ENCODE results near the gene SLC26A3.
"Not testable (repeated sequence)": the region's sequence is repeated elsewhere in the genome, so short reads cannot be mapped to it uniquely, and the experiment has no call there.

SLC26A3 gene

DNA sequence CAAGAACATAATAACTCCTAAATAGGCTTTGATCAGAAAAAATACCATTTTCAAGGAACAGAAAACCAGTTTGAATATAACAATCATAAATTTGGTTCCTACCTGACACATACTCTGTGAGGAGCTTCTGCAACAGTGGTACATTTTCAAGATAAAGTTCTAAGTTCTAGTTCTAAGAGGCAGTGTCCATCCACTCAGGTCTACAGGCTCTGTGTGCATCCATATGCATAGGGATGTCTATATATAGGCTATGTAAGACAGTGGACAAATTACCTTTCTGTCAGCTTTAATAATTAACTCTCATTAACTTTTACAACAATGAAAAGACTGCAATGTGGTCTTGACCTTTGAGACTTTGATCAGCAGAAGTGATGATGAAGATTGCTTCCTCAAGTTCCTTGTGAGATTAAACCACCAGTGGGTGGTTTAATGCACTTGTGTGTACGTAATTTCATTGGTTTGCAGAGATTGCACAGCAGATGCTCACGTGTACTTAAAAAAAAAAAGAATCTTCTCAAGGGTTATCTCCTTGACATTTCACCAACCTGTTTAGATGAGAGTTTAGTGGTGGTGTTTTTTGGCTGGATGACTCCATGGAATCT lies at the start of gene SLC26A3:
TSS of gene SLC26A3 (minus strand) at position 215 of the 602 bp plus-strand sequence. CDS start 8,714 bp downstream, outside the sequence.
- DNase-seq (ENCODE audit: low spot score): no peak
- TF ChIP-seq, protein P1, sequence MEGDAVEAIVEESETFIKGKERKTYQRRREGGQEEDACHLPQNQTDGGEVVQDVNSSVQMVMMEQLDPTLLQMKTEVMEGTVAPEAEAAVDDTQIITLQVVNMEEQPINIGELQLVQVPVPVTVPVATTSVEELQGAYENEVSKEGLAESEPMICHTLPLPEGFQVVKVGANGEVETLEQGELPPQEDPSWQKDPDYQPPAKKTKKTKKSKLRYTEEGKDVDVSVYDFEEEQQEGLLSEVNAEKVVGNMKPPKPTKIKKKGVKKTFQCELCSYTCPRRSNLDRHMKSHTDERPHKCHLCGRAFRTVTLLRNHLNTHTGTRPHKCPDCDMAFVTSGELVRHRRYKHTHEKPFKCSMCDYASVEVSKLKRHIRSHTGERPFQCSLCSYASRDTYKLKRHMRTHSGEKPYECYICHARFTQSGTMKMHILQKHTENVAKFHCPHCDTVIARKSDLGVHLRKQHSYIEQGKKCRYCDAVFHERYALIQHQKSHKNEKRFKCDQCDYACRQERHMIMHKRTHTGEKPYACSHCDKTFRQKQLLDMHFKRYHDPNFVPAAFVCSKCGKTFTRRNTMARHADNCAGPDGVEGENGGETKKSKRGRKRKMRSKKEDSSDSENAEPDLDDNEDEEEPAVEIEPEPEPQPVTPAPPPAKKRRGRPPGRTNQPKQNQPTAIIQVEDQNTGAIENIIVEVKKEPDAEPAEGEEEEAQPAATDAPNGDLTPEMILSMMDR (IDR thresholded peaks at IDR 0.05; ENCODE audit: borderline replicate concordance, control extremely low read depth, extremely low read depth, insufficient read depth, missing control alignments): no peak
- in situ Hi-C loops (cut with MboI; ENCODE audit: low sequenced_read_pairs, unreplicated experiment): no loop called here

DNA sequence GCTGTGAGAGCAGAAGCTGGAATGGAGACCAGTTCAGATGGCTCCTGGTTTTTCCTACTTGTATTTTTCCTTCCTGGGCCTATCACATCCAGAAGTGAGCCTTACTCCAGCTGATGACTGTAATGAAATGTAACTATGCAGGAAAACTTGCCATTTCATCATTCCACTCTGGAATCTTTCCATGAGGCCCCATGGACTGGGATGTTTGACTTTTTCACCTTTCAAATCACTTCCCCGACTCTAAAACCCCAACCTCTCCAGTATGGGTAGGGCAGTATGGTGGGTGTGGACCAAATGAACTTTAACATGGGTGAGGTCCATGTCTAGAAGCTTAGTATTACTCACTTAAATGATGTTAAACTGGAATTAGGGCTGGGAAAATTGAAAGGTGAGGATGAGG lies 47.6 kb upstream of the SLC26A3 start:
- TF ChIP-seq, protein P1 (IDR thresholded peaks at IDR 0.05; ENCODE audit: borderline replicate concordance, control extremely low read depth, extremely low read depth, insufficient read depth, missing control alignments): no peak
- in situ Hi-C loops (cut with MboI; ENCODE audit: low sequenced_read_pairs, unreplicated experiment): no loop called here
- no peak for DNase-seq (ENCODE audit: low spot score)

DNA sequence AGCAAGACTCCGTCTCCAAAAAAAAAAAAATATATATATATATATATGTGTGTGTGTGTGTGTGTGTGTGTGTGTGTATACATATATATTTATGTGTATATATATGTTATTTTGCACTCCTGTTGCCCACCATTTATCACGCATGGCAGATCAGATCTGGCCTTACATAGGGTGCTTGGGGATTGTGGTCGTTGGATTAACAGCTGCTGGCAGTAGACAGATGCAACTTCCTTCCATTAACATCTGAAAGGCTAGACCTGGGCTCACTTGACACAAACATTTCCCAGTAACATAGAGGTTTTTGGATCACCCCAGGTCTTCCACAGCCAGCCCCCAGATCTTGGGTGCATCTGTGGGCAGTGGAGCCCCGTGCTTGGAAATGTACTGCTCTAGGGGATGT lies 47.2 kb upstream of the SLC26A3 start:
- in situ Hi-C loops (cut with MboI; ENCODE audit: low sequenced_read_pairs, unreplicated experiment): no loop called here
- DNase-seq (ENCODE audit: low spot score): no peak
- TF ChIP-seq, protein P1 (IDR thresholded peaks at IDR 0.05; ENCODE audit: borderline replicate concordance, control extremely low read depth, extremely low read depth, insufficient read depth, missing control alignments): no peak

DNA sequence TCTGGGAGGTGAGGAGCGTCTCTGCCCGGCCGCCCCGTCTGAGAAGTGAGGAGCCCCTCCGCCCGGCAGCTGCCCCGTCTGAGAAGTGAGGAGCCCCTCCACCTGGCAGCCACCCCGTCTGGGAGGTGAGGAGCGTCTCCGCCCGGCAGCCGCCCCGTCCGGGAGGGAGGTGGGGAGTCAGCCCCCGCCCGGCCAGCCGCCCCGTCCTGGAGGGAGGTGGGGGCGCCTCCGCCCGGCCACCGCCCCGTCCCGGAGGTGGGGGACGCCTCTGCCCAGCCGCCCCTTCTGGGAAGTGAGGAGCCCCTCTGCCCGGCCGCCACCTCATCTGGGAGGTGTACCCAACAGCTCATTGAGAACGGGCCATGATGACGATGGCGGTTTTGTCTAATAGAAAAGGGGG lies 45.2 kb upstream of the SLC26A3 start:
- DNase-seq (ENCODE audit: low spot score); in situ Hi-C loops (cut with MboI; ENCODE audit: low sequenced_read_pairs, unreplicated experiment): not testable (repeated sequence)

DNA sequence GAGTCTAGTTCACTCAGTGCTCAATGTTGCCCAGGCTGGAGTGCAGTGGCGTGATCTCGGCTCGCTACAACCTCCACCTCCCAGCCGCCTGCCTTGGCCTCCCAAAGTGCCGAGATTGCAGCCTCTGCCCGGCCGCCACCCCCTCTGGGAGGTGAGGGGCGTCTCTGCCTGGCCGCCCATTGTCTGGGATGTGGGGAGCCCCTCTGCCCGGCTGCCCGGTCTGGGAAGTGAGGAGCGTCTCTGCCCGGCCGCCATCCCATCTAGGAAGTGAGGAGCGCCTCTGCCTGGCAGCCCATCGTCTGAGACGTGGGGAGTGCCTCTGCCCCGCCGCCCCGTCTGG lies 44.8 kb upstream of the SLC26A3 start:
- in situ Hi-C loops (cut with MboI; ENCODE audit: low sequenced_read_pairs, unreplicated experiment): not testable (repeated sequence)

DNA sequence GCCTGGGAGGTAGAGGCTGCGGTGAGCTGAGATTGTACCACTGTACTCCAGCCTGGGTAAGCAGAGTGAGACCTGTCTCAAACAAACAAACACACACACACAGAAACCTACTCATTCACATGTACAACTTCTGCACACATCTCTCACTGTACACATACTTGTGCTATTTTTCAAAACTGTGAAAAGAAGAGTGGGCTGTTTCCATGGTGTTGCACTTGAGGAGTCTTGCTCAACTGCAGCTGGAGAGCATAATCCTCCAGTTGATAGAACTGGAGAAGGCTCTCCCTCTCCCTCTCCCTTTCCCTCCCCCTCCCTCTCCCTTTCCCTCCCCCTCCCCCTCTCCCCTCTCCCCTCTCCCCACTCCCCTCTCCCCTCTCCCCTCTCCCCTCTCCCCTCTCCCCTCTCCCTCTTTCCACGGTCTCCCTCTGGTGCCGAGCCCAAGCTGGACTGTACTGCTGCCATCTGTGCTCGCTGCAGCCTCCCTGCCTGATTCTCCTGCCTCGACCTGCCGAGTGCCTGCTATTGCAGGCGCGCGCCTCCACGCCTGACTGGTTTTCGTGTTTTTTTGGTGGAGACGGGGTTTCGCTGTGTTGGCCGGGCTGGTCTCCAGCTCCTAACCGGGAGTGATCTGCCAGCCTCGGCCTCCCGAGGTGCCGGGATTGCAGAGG lies 44.3 kb upstream of the SLC26A3 start:
- TF ChIP-seq, protein P1 (IDR thresholded peaks at IDR 0.05; ENCODE audit: borderline replicate concordance, control extremely low read depth, extremely low read depth, insufficient read depth, missing control alignments): no peak
- DNase-seq (ENCODE audit: low spot score): no peak
- in situ Hi-C loops (cut with MboI; ENCODE audit: low sequenced_read_pairs, unreplicated experiment): no loop called here

More for the DNA sequence above, 44.8 kb upstream of the SLC26A3 start:
- not testable (repeated sequence) for DNase-seq (ENCODE audit: low spot score)

DNA sequence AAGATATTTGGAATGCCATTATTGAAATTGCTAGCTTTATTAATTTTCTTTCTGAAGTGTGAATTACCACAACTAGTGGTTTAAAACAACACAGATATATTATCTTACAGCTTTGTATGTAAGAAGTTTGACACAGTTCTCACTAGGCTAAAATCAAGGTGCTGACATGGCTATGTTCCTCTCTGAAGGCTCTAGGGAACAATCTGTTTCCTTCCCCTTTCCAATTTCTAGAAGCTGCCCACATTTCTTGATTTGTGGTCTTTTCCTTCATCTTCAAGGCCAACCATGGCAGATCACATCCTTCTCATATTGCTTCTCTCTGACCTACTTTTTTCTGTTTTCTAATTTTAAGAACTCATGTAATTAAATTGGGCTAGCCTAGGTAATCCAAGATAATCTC lies 43.3 kb upstream of the SLC26A3 start:
- no peak for DNase-seq (ENCODE audit: low spot score)
- in situ Hi-C loops (cut with MboI; ENCODE audit: low sequenced_read_pairs, unreplicated experiment): no loop called here
- TF ChIP-seq, protein P1 (IDR thresholded peaks at IDR 0.05; ENCODE audit: borderline replicate concordance, control extremely low read depth, extremely low read depth, insufficient read depth, missing control alignments): no peak
